ENCODE data around the gene KRCC1.

GRCh38 chr2:88060907-88061275 is 5.3 kb upstream of the KRCC1 start:
- TF ChIP-seq, protein P1, sequence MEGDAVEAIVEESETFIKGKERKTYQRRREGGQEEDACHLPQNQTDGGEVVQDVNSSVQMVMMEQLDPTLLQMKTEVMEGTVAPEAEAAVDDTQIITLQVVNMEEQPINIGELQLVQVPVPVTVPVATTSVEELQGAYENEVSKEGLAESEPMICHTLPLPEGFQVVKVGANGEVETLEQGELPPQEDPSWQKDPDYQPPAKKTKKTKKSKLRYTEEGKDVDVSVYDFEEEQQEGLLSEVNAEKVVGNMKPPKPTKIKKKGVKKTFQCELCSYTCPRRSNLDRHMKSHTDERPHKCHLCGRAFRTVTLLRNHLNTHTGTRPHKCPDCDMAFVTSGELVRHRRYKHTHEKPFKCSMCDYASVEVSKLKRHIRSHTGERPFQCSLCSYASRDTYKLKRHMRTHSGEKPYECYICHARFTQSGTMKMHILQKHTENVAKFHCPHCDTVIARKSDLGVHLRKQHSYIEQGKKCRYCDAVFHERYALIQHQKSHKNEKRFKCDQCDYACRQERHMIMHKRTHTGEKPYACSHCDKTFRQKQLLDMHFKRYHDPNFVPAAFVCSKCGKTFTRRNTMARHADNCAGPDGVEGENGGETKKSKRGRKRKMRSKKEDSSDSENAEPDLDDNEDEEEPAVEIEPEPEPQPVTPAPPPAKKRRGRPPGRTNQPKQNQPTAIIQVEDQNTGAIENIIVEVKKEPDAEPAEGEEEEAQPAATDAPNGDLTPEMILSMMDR (conservative IDR thresholded peaks at IDR 0.05): no peak
- TF ChIP-seq ZFX (IDR thresholded peaks at IDR 0.05): no peak
